ENCODE data around the gene ARHGEF12. TPM values are rescaled to one million over a fixed set of nuclear protein-coding genes. Genes with fewer than 3 reads are reported as not detected.

The ARHGEF12 gene
- total and polyA plus RNA-seq, 3 donors from 2014 or later, result 26.6 to 74.1 (median 72.7) TPM

GRCh38 chr11:120293038-120293800 is 43.0 kb upstream of the ARHGEF12 start:
- H3K4me3 ChIP-seq, result no peak overlapping the region
- DNase-seq, result no peak
- TF ChIP-seq POLR2A (IDR thresholded peaks at IDR 0.05) (no peak), CTCF (IDR thresholded peaks at IDR 0.05) (no peak)
- no peaks in the 10 kb centered on the region for H3K27me3 ChIP-seq
- 81 to 90% methylated on average over 5 of the region's 5 CpGs for WGBS, 2 donors
- intact Hi-C loops (cut with DNase I; ENCODE audit: low total_unique reads), result no loop called here
- no peaks in the 10 kb centered on the region for H3K4me1 ChIP-seq
- no peak overlapping the region for H3K27ac ChIP-seq
- no peaks in the 10 kb centered on the region for H3K9me3 ChIP-seq
- no peaks in the 10 kb centered on the region for H3K36me3 ChIP-seq (ENCODE audit: low read depth, missing control alignments)

GRCh38 chr11:120294096-120294495 is 42.1 kb upstream of the ARHGEF12 start:
- DNase-seq, result no peak
- Histone ChIP-seq H3K27ac (no peak overlapping the region), H3K36me3 (ENCODE audit: low read depth, missing control alignments) (no peaks in the 10 kb centered on the region), H3K4me1 (no peaks in the 10 kb centered on the region), H3K4me3 (no peak overlapping the region), H3K9me3 (no peaks in the 10 kb centered on the region), H3K27me3 (no peaks in the 10 kb centered on the region)
- 85 to 87% methylated on average over 5 of the region's 5 CpGs for WGBS, 2 donors
- TF ChIP-seq CTCF (IDR thresholded peaks at IDR 0.05) (no peak), POLR2A (IDR thresholded peaks at IDR 0.05) (no peak)
- intact Hi-C loops (cut with DNase I; ENCODE audit: low total_unique reads), result no loop called here

DNA sequence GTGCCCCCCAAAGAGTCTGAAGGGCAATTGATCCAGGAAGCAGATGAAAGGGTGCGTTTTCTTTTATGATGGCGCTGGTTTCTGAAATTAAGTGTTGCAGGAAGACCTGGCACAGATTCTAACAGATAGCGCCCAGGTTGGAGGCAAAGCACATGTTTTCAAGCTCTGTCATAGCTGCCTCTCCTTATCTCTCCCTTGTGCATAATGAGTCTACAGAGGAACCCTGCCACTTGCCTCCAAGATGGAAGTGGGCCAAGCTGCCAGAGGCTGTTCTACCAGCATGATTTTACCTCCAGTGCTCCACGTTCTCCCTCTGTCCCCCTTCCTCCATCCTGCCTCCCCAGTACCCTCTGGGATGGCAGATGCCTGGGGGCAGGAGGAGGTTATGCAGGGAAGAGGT is 41.1 kb upstream of the ARHGEF12 start:
- no peak for TF ChIP-seq CTCF (IDR thresholded peaks at IDR 0.05)
- no peak for TF ChIP-seq POLR2A (IDR thresholded peaks at IDR 0.05)
- Histone ChIP-seq H3K4me1 (no peaks in the 10 kb centered on the region), H3K36me3 (ENCODE audit: low read depth, missing control alignments) (no peaks in the 10 kb centered on the region), H3K4me3 (no peak overlapping the region), H3K27ac (no peak overlapping the region), H3K27me3 (no peaks in the 10 kb centered on the region), H3K9me3 (no peaks in the 10 kb centered on the region)
- no peak for DNase-seq
- 73 to 79% methylated on average over 4 of the region's 4 CpGs for WGBS, 2 donors
- intact Hi-C loops (cut with DNase I; ENCODE audit: low total_unique reads), result no loop called here

- H3K4me3 ChIP-seq, result no peak overlapping the region
- H3K27me3 ChIP-seq, result no peaks in the 10 kb centered on the region
- intact Hi-C loops (cut with DNase I; ENCODE audit: low total_unique reads), result no loop called here
- no peak overlapping the region for H3K27ac ChIP-seq
- WGBS, 2 donors, result 91 to 99% methylated on average over 5 of the region's 5 CpGs
- no peaks in the 10 kb centered on the region for H3K4me1 ChIP-seq
- DNase-seq, result no peak
- no peaks in the 10 kb centered on the region for H3K9me3 ChIP-seq
- TF ChIP-seq CTCF (IDR thresholded peaks at IDR 0.05) (no peak), POLR2A (IDR thresholded peaks at IDR 0.05) (no peak)
- H3K36me3 ChIP-seq (ENCODE audit: low read depth, missing control alignments), result no peaks in the 10 kb centered on the region
Observed at GRCh38 chr11:120296554-120296953, 39.7 kb upstream of the ARHGEF12 start.

DNA sequence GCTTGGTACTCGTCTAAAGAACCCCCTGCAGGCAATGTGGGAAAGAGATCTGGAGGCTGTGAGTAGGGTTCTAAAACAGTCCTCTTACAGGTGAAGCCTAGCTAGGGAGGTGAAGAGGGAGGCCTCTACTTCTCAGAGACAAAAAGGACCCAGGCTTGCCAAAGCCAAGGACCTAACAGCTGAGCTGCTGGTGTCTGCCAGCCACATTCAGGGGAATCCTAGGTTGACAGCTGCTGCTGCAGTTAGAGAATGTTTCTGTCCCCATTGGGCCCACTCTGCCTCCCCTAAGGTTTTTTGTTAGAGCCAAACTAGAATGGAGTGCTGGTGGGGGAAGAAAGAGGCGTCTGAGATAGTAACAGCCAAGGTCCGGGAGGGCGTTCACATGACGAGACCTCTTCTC is 37.8 kb upstream of the ARHGEF12 start:
- Histone ChIP-seq H3K27me3 (no peaks in the 10 kb centered on the region), H3K36me3 (ENCODE audit: low read depth, missing control alignments) (no peaks in the 10 kb centered on the region), H3K4me1 (no peaks in the 10 kb centered on the region), H3K27ac (no peak overlapping the region), H3K4me3 (no peak overlapping the region), H3K9me3 (no peaks in the 10 kb centered on the region)
- 95 to 97% methylated on average over 5 of the region's 5 CpGs for WGBS, 2 donors
- no peak for TF ChIP-seq CTCF (IDR thresholded peaks at IDR 0.05)
- TF ChIP-seq POLR2A (IDR thresholded peaks at IDR 0.05), result no peak
- no peak for DNase-seq
- intact Hi-C loops (cut with DNase I; ENCODE audit: low total_unique reads), result no loop called here
